Fibroblast of lung (primary cell): ENCODE data around the gene TRIM65.

Experiments used
- CTCF ChIP-seq, 2 donors: IDR thresholded peaks in 1 of 2; conservative IDR thresholded peaks in 1 of 2; 1 replicate in 1 of 2; 2 replicates in 1 of 2; pipeline ENCODE4 v1.5.1; 2011 to 2012; ENCODE audit warnings: low read length in 2 of 2, control low read depth in 1 of 2, inconsistent platforms in 1 of 2, low read depth in 1 of 2, mild to moderate bottlenecking in 1 of 2
- EZH2 ChIP-seq: IDR thresholded peaks from 2 replicates; pipeline ENCODE4 v1.5.1; 2012; ENCODE audit warnings: low read length, control low read depth, mild to moderate bottlenecking; ENCODE audit errors: missing control alignments

- TF ChIP-seq CTCF (conservative IDR thresholded peaks at IDR 0.05 in 1 of 2, IDR thresholded peaks at IDR 0.05 in 1 of 2; ENCODE audit: low read depth in 1 of 2, low read length in 2 of 2) (no peak), EZH2 (no peak)
Measured at GRCh38 chr17:75899353-75899752, 2.6 kb upstream of the TRIM65 start.
